Tibial artery (tissue), 4 donors: ENCODE results near the gene RTKN.

Experiments used
- DNase-seq, 2 donors: peaks; one replicate each; pipeline ENCODE4 v3.0.0-alpha.2; 2019
- H3K27ac ChIP-seq, 2 donors: fragments of 200-600 bp; sonication (generic) in 1 of 2; 1 replicate in 1 of 2; 2 replicates in 1 of 2; pipeline ENCODE4 v1.5.1; 2018 to 2019; ENCODE audit warnings: mild to moderate bottlenecking in 1 of 2
- H3K27me3 ChIP-seq, 2 donors: fragments of 200-600 bp; sonication (generic) in 1 of 2; one replicate each; pipeline versions ENCODE4 v1.5.1 to v1.6.0; 2016 to 2019
- H3K36me3 ChIP-seq, 3 donors: fragments of 200-600 bp; sonication (generic) in 2 of 3; one replicate each; pipeline ENCODE4 v1.5.1; 2016 to 2019; ENCODE audit warnings: mild to moderate bottlenecking in 2 of 3
- H3K4me1 ChIP-seq, 4 donors: fragments of 200-600 bp; sonication (generic) in 2 of 4; 1 replicate in 3 of 4; 2 replicates in 1 of 4; pipeline ENCODE4 v1.5.1; 2016 to 2019
- H3K4me3 ChIP-seq, 2 donors: fragments of 200-600 bp; sonication (generic) in 1 of 2; 1 replicate in 1 of 2; 2 replicates in 1 of 2; pipeline ENCODE4 v1.5.1; 2018 to 2019; ENCODE audit warnings: mild to moderate bottlenecking in 2 of 2
- H3K9me3 ChIP-seq, 3 donors: fragments of 200-600 bp; sonication (generic) in 1 of 3; one replicate each; pipeline ENCODE4 v1.5.1; 2016 to 2019
- CTCF ChIP-seq, 2 experiments: fragments of 200-600 bp in 1 of 2; fragments of 450-650 bp in 1 of 2; IDR thresholded peaks; one replicate each; pipeline ENCODE4 v1.5.1; 2017 to 2019; ENCODE audit warnings: antibody characterized with exemption in 2 of 2, mild to moderate bottlenecking in 1 of 2, moderate library complexity in 1 of 2
- intact Hi-C: fragments of 100-400 bp; cut with DNase I; formaldehyde crosslinking; loops from one replicate; pipeline ENCODE4 v1.15.0; 2023; ENCODE audit warnings: low total_unique reads

RTKN gene

GRCh38 chr2:74406035-74406434, 35.7 kb downstream of the RTKN start:
- H3K4me1 ChIP-seq, result no peaks in the 10 kb centered on the region
- H3K36me3 ChIP-seq, result no peaks in the 10 kb centered on the region
- TF ChIP-seq CTCF (IDR thresholded peaks at IDR 0.05), result no peak
- DNase-seq, result no peak
- no peak overlapping the region for H3K4me3 ChIP-seq
- H3K27me3 ChIP-seq, result no peaks in the 10 kb centered on the region
- intact Hi-C loops, result no loop called here
- no peak overlapping the region for H3K27ac ChIP-seq
- no peaks in the 10 kb centered on the region for H3K9me3 ChIP-seq

GRCh38 chr2:74401891-74402290, 39.8 kb downstream of the RTKN start:
- H3K27me3 ChIP-seq, result no peaks in the 10 kb centered on the region
- DNase-seq, result no peak
- H3K9me3 ChIP-seq, result no peaks in the 10 kb centered on the region
- TF ChIP-seq CTCF (IDR thresholded peaks at IDR 0.05), result no peak
- no peak overlapping the region for H3K27ac ChIP-seq
- no peak overlapping the region for H3K4me3 ChIP-seq
- no peaks in the 10 kb centered on the region for H3K36me3 ChIP-seq
- intact Hi-C loops, result no loop called here
- H3K4me1 ChIP-seq, result no peaks in the 10 kb centered on the region

GRCh38 chr2:74399785-74400184, 42.0 kb downstream of the RTKN start:
- intact Hi-C loops, result no loop called here
- peak in 1 of 2 experiments; percentile 26 for TF ChIP-seq CTCF (IDR thresholded peaks at IDR 0.05)
- Histone ChIP-seq H3K27me3 (no peaks in the 10 kb centered on the region), H3K4me1 (no peaks in the 10 kb centered on the region), H3K36me3 (no peaks in the 10 kb centered on the region), H3K4me3 (no peak overlapping the region), H3K9me3 (no peaks in the 10 kb centered on the region), H3K27ac (no peak overlapping the region)
- no peak for DNase-seq

- no peak for DNase-seq
- Histone ChIP-seq H3K4me1 (peaks cover 0 to 4% (median 0%) of the 10 kb centered on the region in 4 donors), H3K27ac (no peak overlapping the region), H3K27me3 (no peaks in the 10 kb centered on the region), H3K36me3 (no peaks in the 10 kb centered on the region), H3K9me3 (no peaks in the 10 kb centered on the region), H3K4me3 (no peak overlapping the region)
- intact Hi-C loops, result no loop called here
- TF ChIP-seq CTCF (IDR thresholded peaks at IDR 0.05), result no peak
Observed at GRCh38 chr2:74396149-74396548, 45.6 kb downstream of the RTKN start.

GRCh38 chr2:74393525-74393924, 48.2 kb downstream of the RTKN start:
- TF ChIP-seq CTCF (IDR thresholded peaks at IDR 0.05), result no peak
- intact Hi-C loops, result no loop called here
- no peaks in the 10 kb centered on the region for H3K27me3 ChIP-seq
- peaks cover 8 to 28% (median 20%) of the 10 kb centered on the region in 4 donors for H3K4me1 ChIP-seq
- no peak overlapping the region for H3K4me3 ChIP-seq
- H3K36me3 ChIP-seq, result no peaks in the 10 kb centered on the region
- H3K9me3 ChIP-seq, result no peaks in the 10 kb centered on the region
- no peak for DNase-seq
- no peak overlapping the region for H3K27ac ChIP-seq

- no peaks in the 10 kb centered on the region for H3K9me3 ChIP-seq
- intact Hi-C loops, result no loop called here
- DNase-seq, result no peak
- peaks cover 8 to 39% (median 29%) of the 10 kb centered on the region in 4 donors for H3K4me1 ChIP-seq
- peak overlapping the region in 1 of 2 donors; percentile 96 for H3K27ac ChIP-seq
- no peaks in the 10 kb centered on the region for H3K27me3 ChIP-seq
- no peaks in the 10 kb centered on the region for H3K36me3 ChIP-seq
- TF ChIP-seq CTCF (IDR thresholded peaks at IDR 0.05), result no peak
- peak overlapping the region; percentile 97 to 98 for H3K4me3 ChIP-seq
Observed at GRCh38 chr2:74392449-74392743, 49.3 kb downstream of the RTKN start.
